Natural killer cell treated with Interleukin-12 subunit alpha and Interleukin-12 subunit beta and Interleukin-15 and Interleukin-18, amount 100 ng/mL, for 72 hours (primary cell): ENCODE measurements around the gene TMEM266. TPM values are rescaled to one million over a fixed set of nuclear protein-coding genes. Genes with fewer than 3 reads are reported as not detected.
A peak's percentile ranks its signal among the peaks of the same experiment; 100 is the strongest.

Source experiments
- ATAC-seq, 2 donors: fragments of 150-1000 bp; cut with Tn5 transposase in 1 of 2; sonication (Bioruptor Pico), chemical (Tn5 transposase) in 1 of 2; 2 replicates each; pipeline ENCODE4 v1.10.0; 2021
- DNase-seq: peaks from one replicate; pipeline ENCODE4 v3.0.0; 2022; ENCODE audit warnings: low spot score
- H3K27ac Mint-ChIP-seq, 2 donors: 1 replicate in 1 of 2; 2 replicates in 1 of 2; pipeline ENCODE4 v1.8.0; 2022; ENCODE audit warnings: mixed read lengths in 2 of 2, mild to moderate bottlenecking in 1 of 2, moderate library complexity in 1 of 2
- H3K27me3 Mint-ChIP-seq, 2 donors: 1 replicate in 1 of 2; 2 replicates in 1 of 2; pipeline ENCODE4 v1.8.0; 2022; ENCODE audit warnings: mixed read lengths in 2 of 2
- H3K36me3 Mint-ChIP-seq: one replicate; pipeline ENCODE4 v1.8.0; 2022; ENCODE audit warnings: mixed read lengths
- H3K4me1 Mint-ChIP-seq, 2 donors: 1 replicate in 1 of 2; 2 replicates in 1 of 2; pipeline ENCODE4 v1.8.0; 2022; ENCODE audit warnings: low read depth in 2 of 2, mixed read lengths in 2 of 2, mild to moderate bottlenecking in 1 of 2
- H3K4me3 Mint-ChIP-seq: one replicate; pipeline ENCODE4 v1.8.0; 2022; ENCODE audit warnings: mixed read lengths
- H3K9me3 Mint-ChIP-seq: 2 replicates; pipeline ENCODE4 v1.8.0; 2022; ENCODE audit warnings: mixed read lengths
- total RNA-seq, 2 donors: library from RNA; stranded (reverse); gene quantifications; one replicate each; pipeline ENCODE4 v1.2.3, GENCODE V29; 2022

Gene TMEM266
- total RNA-seq, 2 donors from 2014 or later: 0.24 TPM; not detected in 1

DNA sequence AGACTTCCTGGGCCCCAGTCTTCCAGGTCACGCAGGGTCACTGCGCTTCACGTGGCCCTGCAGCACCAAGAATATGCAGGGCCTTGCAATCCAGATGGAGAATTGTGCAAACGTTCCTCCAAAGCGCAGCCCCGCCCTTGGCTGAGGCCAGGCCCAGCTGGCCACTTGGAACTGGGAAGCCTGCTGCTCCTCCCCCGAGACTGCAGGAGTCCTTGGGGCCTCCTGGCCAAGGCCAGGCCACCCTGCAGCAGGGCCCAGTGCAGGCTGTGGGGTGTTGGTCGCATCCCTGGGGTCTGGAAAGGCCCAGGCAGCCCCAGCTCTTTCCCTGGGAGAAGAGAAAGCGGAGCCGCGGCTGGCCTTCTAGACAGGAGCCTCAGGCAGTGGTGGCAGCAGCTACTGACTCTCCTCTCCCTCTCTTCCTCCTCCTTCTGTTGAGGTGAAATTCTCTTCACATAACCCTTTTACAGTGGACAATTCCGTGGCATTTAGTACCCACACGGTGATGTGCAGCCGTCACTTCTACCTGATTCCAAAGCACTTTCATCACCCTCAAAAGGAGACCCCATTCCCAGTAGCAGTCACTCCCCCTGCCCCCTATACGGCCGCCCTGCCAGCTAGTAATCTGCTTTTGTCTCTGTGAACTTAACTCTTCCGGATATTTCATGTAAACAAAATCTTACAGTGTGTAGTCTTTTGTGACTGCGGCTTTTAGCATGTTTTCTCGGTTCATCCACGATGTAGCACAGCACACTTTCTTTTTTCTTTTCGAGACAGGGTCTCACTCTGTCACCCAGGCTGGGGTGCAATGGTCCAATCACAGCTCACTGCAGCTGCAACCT is 103.9 kb downstream of the TMEM266 start:
- DNase-seq (no peak), ATAC-seq (no peak)
- H3K4me1 Mint-ChIP-seq: no peaks in the 10 kb centered on the region
- no peak overlapping the region for H3K27ac Mint-ChIP-seq
- no peaks in the 10 kb centered on the region for H3K27me3 Mint-ChIP-seq
- H3K4me3 Mint-ChIP-seq: no peak overlapping the region
- no peaks in the 10 kb centered on the region for H3K36me3 Mint-ChIP-seq
- H3K9me3 Mint-ChIP-seq: no peaks in the 10 kb centered on the region

- H3K27ac Mint-ChIP-seq: no peak overlapping the region
- H3K27me3 Mint-ChIP-seq: peaks cover 5 to 6% of the 10 kb centered on the region in 2 donors
- H3K9me3 Mint-ChIP-seq: no peaks in the 10 kb centered on the region
- H3K36me3 Mint-ChIP-seq: no peaks in the 10 kb centered on the region
- DNase-seq: no peak
- no peak for ATAC-seq
- no peaks in the 10 kb centered on the region for H3K4me1 Mint-ChIP-seq
- no peak overlapping the region for H3K4me3 Mint-ChIP-seq
These were observed 104.8 kb downstream of the TMEM266 start for GRCh38 chr15:76164602-76165001.

DNA sequence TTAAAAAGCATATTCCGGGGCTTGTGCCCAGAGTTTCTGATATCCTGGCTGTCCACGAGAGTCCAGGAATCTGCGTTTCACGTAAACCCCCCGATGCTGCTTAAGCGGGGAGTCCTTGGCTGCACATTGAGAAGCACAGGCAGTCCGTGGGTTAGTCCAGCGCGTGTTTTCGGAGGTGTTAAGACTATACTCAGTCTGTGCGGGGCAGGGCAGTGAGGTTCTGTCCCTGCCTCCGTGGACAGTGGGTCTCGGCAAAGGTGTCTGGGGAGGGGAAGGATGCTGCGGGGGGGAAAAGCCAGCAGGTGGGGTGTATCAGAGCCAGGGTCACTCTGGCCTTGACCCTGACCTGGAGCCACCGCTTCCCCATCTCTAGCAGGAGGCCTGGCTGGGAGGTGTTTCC is 106.2 kb downstream of the TMEM266 start:
- no peak for DNase-seq
- no peak overlapping the region for H3K4me3 Mint-ChIP-seq
- H3K36me3 Mint-ChIP-seq: no peaks in the 10 kb centered on the region
- H3K27me3 Mint-ChIP-seq: peaks cover 5 to 6% of the 10 kb centered on the region in 2 donors
- H3K4me1 Mint-ChIP-seq: no peaks in the 10 kb centered on the region
- H3K9me3 Mint-ChIP-seq: no peaks in the 10 kb centered on the region
- no peak overlapping the region for H3K27ac Mint-ChIP-seq
- ATAC-seq: no peak

- Mint-ChIP-seq H3K4me3 (no peak overlapping the region), H3K36me3 (no peaks in the 10 kb centered on the region), H3K4me1 (no peaks in the 10 kb centered on the region), H3K9me3 (no peaks in the 10 kb centered on the region), H3K27ac (peak overlapping the region in 1 of 2 donors; percentile 36), H3K27me3 (peaks cover 6 to 9% of the 10 kb centered on the region in 2 donors)
- ATAC-seq: no peak
- no peak for DNase-seq
These were observed 108.6 kb downstream of the TMEM266 start for GRCh38 chr15:76168237-76168984.

- Mint-ChIP-seq H3K4me3 (no peak overlapping the region), H3K4me1 (no peaks in the 10 kb centered on the region), H3K27ac (peak overlapping the region in 1 of 2 donors; percentile 36), H3K36me3 (no peaks in the 10 kb centered on the region), H3K27me3 (peaks cover 6 to 9% of the 10 kb centered on the region in 2 donors), H3K9me3 (no peaks in the 10 kb centered on the region)
- DNase-seq: no peak
- no peak for ATAC-seq
These were observed 109.2 kb downstream of the TMEM266 start for GRCh38 chr15:76169018-76169417.

DNA sequence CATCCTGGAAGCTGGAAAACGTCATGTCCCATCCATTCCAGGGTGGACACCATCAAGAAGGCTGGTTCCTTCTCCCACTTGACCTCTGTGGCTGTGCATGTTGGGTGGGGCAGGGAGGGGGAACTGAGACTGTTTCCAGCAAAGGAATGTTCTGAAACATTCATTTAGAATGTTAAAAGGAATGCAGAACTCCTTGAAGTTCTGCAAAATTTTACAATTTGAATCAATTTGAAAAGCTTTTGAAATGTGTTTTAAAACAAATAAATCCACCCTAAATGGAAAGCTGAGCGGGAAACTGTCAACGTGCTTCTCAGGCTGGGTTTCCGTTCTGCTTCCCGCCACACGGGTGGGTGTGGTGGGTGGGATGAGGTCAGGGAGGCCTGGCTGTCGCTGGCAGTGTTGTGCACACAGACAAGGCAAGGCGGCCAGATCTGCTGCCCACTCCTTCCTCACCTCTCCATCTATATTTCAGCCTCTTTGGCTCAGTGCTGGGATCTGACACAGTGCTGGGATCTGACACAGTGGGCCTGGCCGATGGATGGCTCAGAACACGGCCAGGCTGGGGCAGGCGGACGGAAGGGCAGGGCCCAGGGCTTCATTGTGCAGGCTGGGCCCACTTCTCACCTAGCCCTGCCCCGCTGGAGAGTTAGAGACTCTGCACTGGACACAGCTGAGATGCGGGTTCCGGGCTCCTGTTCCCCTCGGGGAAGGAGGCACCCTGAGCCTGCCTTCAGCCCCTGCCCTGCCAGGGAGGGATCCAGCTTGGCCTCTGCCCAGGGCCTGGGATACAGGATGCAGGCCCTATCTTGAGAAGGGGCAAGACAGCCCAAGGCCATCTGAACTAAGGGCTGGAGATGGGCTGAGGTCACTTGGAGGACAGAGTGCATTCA is 110.4 kb downstream of the TMEM266 start:
- no peak overlapping the region for H3K4me3 Mint-ChIP-seq
- H3K9me3 Mint-ChIP-seq: no peaks in the 10 kb centered on the region
- H3K27me3 Mint-ChIP-seq: peaks cover 6 to 9% of the 10 kb centered on the region in 2 donors
- H3K4me1 Mint-ChIP-seq: no peaks in the 10 kb centered on the region
- DNase-seq: no peak
- no peak for ATAC-seq
- H3K27ac Mint-ChIP-seq: no peak overlapping the region
- no peaks in the 10 kb centered on the region for H3K36me3 Mint-ChIP-seq

GRCh38 chr15:76172782-76173181 is 113.0 kb downstream of the TMEM266 start:
- H3K9me3 Mint-ChIP-seq: no peaks in the 10 kb centered on the region
- DNase-seq (no peak), ATAC-seq (no peak)
- no peaks in the 10 kb centered on the region for H3K36me3 Mint-ChIP-seq
- H3K4me3 Mint-ChIP-seq: no peak overlapping the region
- H3K27ac Mint-ChIP-seq: no peak overlapping the region
- H3K4me1 Mint-ChIP-seq: no peaks in the 10 kb centered on the region
- peaks cover 13 to 18% of the 10 kb centered on the region in 2 donors for H3K27me3 Mint-ChIP-seq

DNA sequence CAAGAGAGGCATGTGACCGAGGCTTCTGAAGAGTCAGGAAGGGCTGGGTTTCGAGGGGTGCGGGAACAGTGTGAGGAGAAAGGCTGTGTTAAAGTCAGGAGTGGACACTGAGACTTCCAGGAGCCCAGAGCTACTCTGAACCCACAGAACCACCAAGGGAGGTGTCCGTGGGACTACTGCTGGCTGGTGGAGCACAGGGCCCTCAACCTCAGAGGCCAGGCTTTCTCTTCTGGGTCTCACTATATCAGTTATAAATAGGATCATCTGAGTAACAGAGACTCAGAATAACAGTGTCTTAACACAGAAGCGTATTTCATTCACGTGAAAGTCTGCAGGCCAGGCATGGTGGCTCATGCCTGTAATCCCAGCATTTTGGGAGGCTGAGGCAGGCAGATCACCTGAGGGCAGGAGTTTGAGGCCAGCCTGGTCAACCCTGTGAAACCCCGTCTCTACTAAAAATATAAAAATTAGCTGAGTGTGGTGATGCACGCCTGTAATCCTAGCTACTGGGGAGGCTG is 113.6 kb downstream of the TMEM266 start:
- H3K36me3 Mint-ChIP-seq: no peaks in the 10 kb centered on the region
- ATAC-seq: no peak
- H3K4me1 Mint-ChIP-seq: no peaks in the 10 kb centered on the region
- H3K27me3 Mint-ChIP-seq: peaks cover 19 to 23% of the 10 kb centered on the region in 2 donors
- H3K4me3 Mint-ChIP-seq: no peak overlapping the region
- H3K27ac Mint-ChIP-seq: no peak overlapping the region
- H3K9me3 Mint-ChIP-seq: no peaks in the 10 kb centered on the region
- no peak for DNase-seq

DNA sequence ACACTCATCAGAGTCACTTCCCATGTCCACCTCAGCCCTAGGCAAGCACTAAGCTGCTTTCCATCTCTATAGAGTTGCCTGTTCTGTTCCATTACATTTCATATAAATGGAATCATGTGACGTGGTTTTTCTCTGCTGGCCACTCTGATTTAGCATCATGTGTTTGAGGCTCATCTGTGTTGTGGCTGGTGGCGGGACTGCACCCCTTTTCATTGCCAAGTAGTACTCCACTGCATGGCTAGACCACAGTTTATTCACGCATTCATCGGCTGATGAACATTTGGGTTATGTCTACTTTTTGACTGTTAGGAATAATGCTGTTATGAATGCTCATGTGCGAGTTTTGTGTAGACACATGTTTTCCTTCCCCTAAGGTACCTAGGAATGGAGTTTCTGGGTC is 114.9 kb downstream of the TMEM266 start:
- Mint-ChIP-seq H3K36me3 (no peaks in the 10 kb centered on the region), H3K9me3 (no peaks in the 10 kb centered on the region), H3K27me3 (peaks cover 21 to 24% of the 10 kb centered on the region in 2 donors), H3K4me1 (no peaks in the 10 kb centered on the region), H3K27ac (no peak overlapping the region), H3K4me3 (no peak overlapping the region)
- ATAC-seq (no peak), DNase-seq (no peak)

DNA sequence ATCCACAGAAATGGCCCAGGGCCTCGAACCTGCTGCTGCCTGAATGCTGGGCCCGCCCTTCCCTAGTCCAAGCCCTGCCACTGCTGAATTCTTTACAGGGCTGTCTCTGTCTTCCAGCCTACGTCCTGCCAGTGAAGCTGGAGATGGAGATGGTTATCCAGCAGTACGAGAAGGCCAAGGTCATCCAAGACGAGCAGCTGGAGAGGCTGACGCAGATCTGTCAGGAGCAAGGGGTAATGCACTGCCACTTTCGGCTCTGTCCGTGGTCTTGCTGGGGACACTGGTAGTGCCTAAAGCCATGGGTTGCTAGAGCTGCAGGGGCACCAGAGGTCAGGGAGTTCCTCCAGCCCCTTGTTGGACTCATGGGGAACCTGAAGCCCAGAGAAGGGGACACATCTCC is 115.7 kb downstream of the TMEM266 start:
- peaks cover 21 to 25% of the 10 kb centered on the region in 2 donors for H3K27me3 Mint-ChIP-seq
- no peaks in the 10 kb centered on the region for H3K4me1 Mint-ChIP-seq
- no peak overlapping the region for H3K4me3 Mint-ChIP-seq
- ATAC-seq (no peak), DNase-seq (no peak)
- H3K36me3 Mint-ChIP-seq: no peaks in the 10 kb centered on the region
- H3K27ac Mint-ChIP-seq: no peak overlapping the region
- H3K9me3 Mint-ChIP-seq: no peaks in the 10 kb centered on the region

DNA sequence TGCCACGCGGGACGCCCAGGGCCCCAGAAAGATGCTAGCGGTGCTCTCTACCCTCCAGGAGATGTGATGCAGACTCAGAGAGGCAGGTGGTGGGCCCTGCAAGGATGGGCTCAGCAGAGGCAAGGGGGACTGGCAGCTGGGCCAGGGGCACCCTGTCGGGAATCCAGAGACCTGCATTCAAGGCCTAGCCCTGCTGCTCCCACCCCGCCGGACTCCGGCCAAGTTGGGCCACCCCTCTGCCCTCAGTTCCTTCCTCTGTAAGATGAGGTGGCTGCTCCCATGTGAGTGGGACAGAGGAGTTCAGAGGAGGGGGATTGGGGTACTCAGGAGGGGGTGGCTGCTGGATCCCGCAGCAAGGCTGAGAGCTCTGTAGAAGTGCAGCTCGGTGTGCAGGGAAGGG is 116.3 kb downstream of the TMEM266 start:
- H3K27me3 Mint-ChIP-seq: peaks cover 21 to 25% of the 10 kb centered on the region in 2 donors
- no peaks in the 10 kb centered on the region for H3K4me1 Mint-ChIP-seq
- no peak overlapping the region for H3K4me3 Mint-ChIP-seq
- H3K36me3 Mint-ChIP-seq: no peaks in the 10 kb centered on the region
- no peak overlapping the region for H3K27ac Mint-ChIP-seq
- DNase-seq: no peak
- no peaks in the 10 kb centered on the region for H3K9me3 Mint-ChIP-seq
- peak in 1 of 2 donors; percentile 14 for ATAC-seq

- no peaks in the 10 kb centered on the region for H3K4me1 Mint-ChIP-seq
- ATAC-seq (peak in 1 of 2 donors; percentile 7), DNase-seq (no peak)
- no peaks in the 10 kb centered on the region for H3K36me3 Mint-ChIP-seq
- H3K27me3 Mint-ChIP-seq: peaks cover 25 to 30% of the 10 kb centered on the region in 2 donors
- H3K27ac Mint-ChIP-seq: no peak overlapping the region
- no peaks in the 10 kb centered on the region for H3K9me3 Mint-ChIP-seq
- H3K4me3 Mint-ChIP-seq: no peak overlapping the region
These were observed 116.8 kb downstream of the TMEM266 start for GRCh38 chr15:76176487-76177085.

DNA sequence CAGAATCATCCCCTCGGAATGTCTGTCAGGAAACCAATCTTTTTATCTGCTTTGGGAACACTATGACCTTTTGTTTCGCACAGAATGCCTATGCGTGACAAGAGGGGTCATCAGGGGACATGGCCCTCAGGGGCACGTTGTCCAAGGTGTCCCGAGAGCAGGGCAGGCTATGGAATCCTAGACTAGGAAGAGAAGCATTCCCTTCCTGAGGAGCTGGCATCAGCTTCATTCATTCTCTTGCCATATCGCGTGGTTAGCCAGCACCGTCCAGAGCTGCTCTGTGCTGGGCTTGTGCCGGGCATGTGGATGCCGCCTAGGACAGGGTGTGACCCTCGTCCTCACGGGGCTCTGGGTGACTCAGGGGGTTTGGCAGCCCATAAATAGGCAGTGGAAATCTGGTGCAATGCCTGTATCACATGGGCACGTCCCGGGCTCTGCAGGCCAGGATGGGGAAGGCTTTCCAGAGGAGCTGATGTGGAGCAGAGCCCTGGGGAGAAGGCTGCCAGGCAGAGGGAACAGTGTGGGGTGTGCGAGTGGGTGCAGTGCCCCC is 117.8 kb downstream of the TMEM266 start:
- Mint-ChIP-seq H3K4me3 (no peak overlapping the region), H3K9me3 (no peaks in the 10 kb centered on the region), H3K4me1 (no peaks in the 10 kb centered on the region), H3K36me3 (no peaks in the 10 kb centered on the region), H3K27me3 (peaks cover 25 to 35% of the 10 kb centered on the region in 2 donors), H3K27ac (no peak overlapping the region)
- DNase-seq (no peak), ATAC-seq (no peak)
